Endothelial cell (in vitro differentiated cells): Measurements from ENCODE around the gene ATXN3. TPM values are rescaled to one million over a fixed set of nuclear protein-coding genes. Genes with fewer than 3 reads are reported as not detected.

Experiments
- DNase-seq: peaks from one replicate; pipeline ENCODE4 v3.0.0; 2021; ENCODE audit warnings: low spot score
- H3K27ac Mint-ChIP-seq: one replicate; pipeline ENCODE4 v1.8.0; 2021; ENCODE audit warnings: mixed read lengths, inconsistent platforms; ENCODE audit not compliant: unreplicated experiment
- H3K27me3 Mint-ChIP-seq: one replicate; pipeline ENCODE4 v1.8.0; 2021; ENCODE audit warnings: mild to moderate bottlenecking, moderate library complexity, mixed read lengths, inconsistent platforms; ENCODE audit not compliant: unreplicated experiment
- H3K36me3 Mint-ChIP-seq: one replicate; pipeline ENCODE4 v1.8.0; 2021; ENCODE audit warnings: mild to moderate bottlenecking, low read depth, mixed read lengths, inconsistent platforms; ENCODE audit not compliant: unreplicated experiment
- H3K4me1 Mint-ChIP-seq: one replicate; pipeline ENCODE4 v1.8.0; 2021; ENCODE audit warnings: mild to moderate bottlenecking, mixed read lengths, inconsistent platforms; ENCODE audit not compliant: unreplicated experiment
- H3K4me3 Mint-ChIP-seq: one replicate; pipeline ENCODE4 v1.8.0; 2021; ENCODE audit warnings: mild to moderate bottlenecking, mixed read lengths, inconsistent platforms; ENCODE audit not compliant: unreplicated experiment
- H3K9me3 Mint-ChIP-seq: one replicate; pipeline ENCODE4 v1.8.0; 2021; ENCODE audit warnings: mixed read lengths, inconsistent platforms; ENCODE audit not compliant: unreplicated experiment
- CTCF ChIP-seq: fragments of 200-600 bp; sonication (generic); IDR thresholded peaks from one replicate; pipeline ENCODE4 v1.5.0; 2021; ENCODE audit warnings: antibody characterized with exemption; ENCODE audit not compliant: unreplicated experiment
- total RNA-seq: library from RNA; stranded (reverse); fragmentation: NEBNext Ultra II Directional; extraction: Animal tissue kit (Norgen Biotek cat#: 25700); gene quantifications from one replicate; pipeline ENCODE4 v1.2.1, GENCODE V29; 2021; ENCODE audit not compliant: unreplicated experiment

The ATXN3 gene
- total RNA-seq, 1 donor from 2014 or later = 32.7 TPM

- peaks cover 3% of the 10 kb centered on the region for H3K27me3 Mint-ChIP-seq
- no peaks in the 10 kb centered on the region for H3K9me3 Mint-ChIP-seq
- DNase-seq = no peak
- no peak overlapping the region for H3K27ac Mint-ChIP-seq
- H3K4me1 Mint-ChIP-seq = peaks cover 22% of the 10 kb centered on the region
- TF ChIP-seq CTCF = no peak
- H3K36me3 Mint-ChIP-seq = peaks cover 3% of the 10 kb centered on the region
- no peak overlapping the region for H3K4me3 Mint-ChIP-seq
Observed at GRCh38 chr14:92099802-92100201, 6.6 kb downstream of the ATXN3 start.

- no peak for TF ChIP-seq CTCF
- Mint-ChIP-seq H3K36me3 (peaks cover 17% of the 10 kb centered on the region), H3K27ac (no peak overlapping the region), H3K4me1 (no peaks in the 10 kb centered on the region), H3K4me3 (no peak overlapping the region), H3K9me3 (no peaks in the 10 kb centered on the region), H3K27me3 (peaks cover 1% of the 10 kb centered on the region)
- DNase-seq = no peak
Observed at GRCh38 chr14:92093320-92093719, 13.1 kb downstream of the ATXN3 start.

GRCh38 chr14:92088494-92088893 lies 17.9 kb downstream of the ATXN3 start:
- Mint-ChIP-seq H3K36me3 (peaks cover 26% of the 10 kb centered on the region), H3K9me3 (no peaks in the 10 kb centered on the region)

GRCh38 chr14:92074555-92074954 lies 31.8 kb downstream of the ATXN3 start:
- Mint-ChIP-seq H3K9me3 (no peaks in the 10 kb centered on the region), H3K27me3 (no peaks in the 10 kb centered on the region), H3K4me3 (no peak overlapping the region), H3K27ac (no peak overlapping the region), H3K4me1 (no peaks in the 10 kb centered on the region), H3K36me3 (peaks cover 17% of the 10 kb centered on the region)
- no peak for TF ChIP-seq CTCF
- DNase-seq = no peak

More at GRCh38 chr14:92088494-92088893, 17.9 kb downstream of the ATXN3 start:
- Mint-ChIP-seq H3K27ac (peak overlapping the region; percentile 51), H3K4me3 (peak overlapping the region; percentile 63), H3K4me1 (no peaks in the 10 kb centered on the region), H3K27me3 (peaks cover 1% of the 10 kb centered on the region)
- no peak for TF ChIP-seq CTCF
- no peak for DNase-seq

GRCh38 chr14:92058006-92058917 lies 48.1 kb downstream of the ATXN3 start:
- no peak for DNase-seq
- Mint-ChIP-seq H3K27ac (no peak overlapping the region), H3K36me3 (no peaks in the 10 kb centered on the region), H3K4me1 (no peaks in the 10 kb centered on the region), H3K9me3 (no peaks in the 10 kb centered on the region), H3K4me3 (no peak overlapping the region), H3K27me3 (no peaks in the 10 kb centered on the region)
- TF ChIP-seq CTCF = no peak
